HUES64 (cell line): ENCODE data around the gene NTSR1.

Experiments used
- H3K27ac ChIP-seq: 2 replicates; pipeline ENCODE4 v1.7.0; 2013; ENCODE audit warnings: low read depth, low read length, inconsistent platforms
- H3K27me3 ChIP-seq: 2 replicates; pipeline ENCODE4 v1.6.1; 2013; ENCODE audit warnings: mild to moderate bottlenecking, low read length; ENCODE audit not compliant: insufficient read depth
- H3K36me3 ChIP-seq: 2 replicates; pipeline ENCODE4 v1.6.1; 2013; ENCODE audit warnings: mild to moderate bottlenecking, low read length; ENCODE audit not compliant: insufficient read depth
- H3K4me1 ChIP-seq: 2 replicates; pipeline ENCODE4 v1.6.1; 2013; ENCODE audit warnings: mild to moderate bottlenecking, low read length, moderate library complexity; ENCODE audit not compliant: insufficient read depth
- H3K4me3 ChIP-seq: 2 replicates; pipeline ENCODE4 v1.5.1; 2013; ENCODE audit warnings: mild to moderate bottlenecking, low read length, moderate library complexity
- H3K9ac ChIP-seq: 2 replicates; pipeline ENCODE4 v1.6.1; 2013; ENCODE audit warnings: mild to moderate bottlenecking, low read depth, low read length
- H3K9me3 ChIP-seq: 2 replicates; pipeline ENCODE4 v1.6.1; 2013; ENCODE audit warnings: low read depth, low read length; ENCODE audit not compliant: insufficient read depth
- WGBS: fragments of 150-250, 120-280 bp; methylation state at CpG from one replicate; pipeline ENCODE4 v1.1.7; 2013; ENCODE audit warnings: missing lambda C conversion rate; 5-methylcytosine and 5-hydroxymethylcytosine counted together

Gene NTSR1

DNA sequence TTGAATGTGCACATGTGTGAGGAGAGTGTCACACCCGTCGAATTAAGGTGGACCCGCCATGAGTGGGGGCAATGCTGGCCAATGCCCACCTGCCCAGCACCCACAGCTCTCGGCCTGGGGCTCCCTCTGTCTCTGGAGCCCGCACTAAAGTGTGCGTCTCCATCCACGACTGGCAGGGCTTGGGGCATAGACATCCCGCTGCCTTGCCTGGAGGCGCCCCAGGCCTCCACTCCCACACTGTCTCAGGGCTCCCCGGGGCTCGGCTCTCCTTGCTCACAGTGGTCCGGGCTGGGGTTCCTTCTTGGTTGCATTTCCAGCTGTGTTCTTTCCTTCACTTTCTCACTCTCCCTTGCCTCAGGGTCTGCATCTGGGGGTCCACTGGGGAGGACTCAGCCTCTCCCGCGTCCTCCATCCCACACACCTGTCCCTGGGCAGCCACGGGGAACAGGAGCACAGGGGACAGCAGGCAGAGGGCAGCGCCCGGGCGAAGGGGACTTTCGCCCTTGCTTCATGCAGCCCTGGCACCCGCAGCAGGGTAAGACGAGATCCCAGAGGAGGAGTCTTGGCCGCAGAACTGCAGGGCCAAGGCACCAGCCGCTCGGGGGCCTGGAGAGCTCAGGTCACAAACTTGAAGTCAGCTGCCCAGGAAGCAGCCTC, 67.5 kb downstream of the NTSR1 start:
- WGBS: 96% methylated on average over 24 of the region's 24 CpGs
- H3K9me3 ChIP-seq: no peaks in the 10 kb centered on the region
- H3K4me1 ChIP-seq: peaks cover 4% of the 10 kb centered on the region; the same call in 1 of the 2 replicates
- no peaks in the 10 kb centered on the region; the same call in 1 of the 2 replicates for H3K27me3 ChIP-seq
- no peak overlapping the region for H3K9ac ChIP-seq
- no peaks in the 10 kb centered on the region for H3K36me3 ChIP-seq
- H3K4me3 ChIP-seq: no peak overlapping the region
- no peak overlapping the region for H3K27ac ChIP-seq

DNA sequence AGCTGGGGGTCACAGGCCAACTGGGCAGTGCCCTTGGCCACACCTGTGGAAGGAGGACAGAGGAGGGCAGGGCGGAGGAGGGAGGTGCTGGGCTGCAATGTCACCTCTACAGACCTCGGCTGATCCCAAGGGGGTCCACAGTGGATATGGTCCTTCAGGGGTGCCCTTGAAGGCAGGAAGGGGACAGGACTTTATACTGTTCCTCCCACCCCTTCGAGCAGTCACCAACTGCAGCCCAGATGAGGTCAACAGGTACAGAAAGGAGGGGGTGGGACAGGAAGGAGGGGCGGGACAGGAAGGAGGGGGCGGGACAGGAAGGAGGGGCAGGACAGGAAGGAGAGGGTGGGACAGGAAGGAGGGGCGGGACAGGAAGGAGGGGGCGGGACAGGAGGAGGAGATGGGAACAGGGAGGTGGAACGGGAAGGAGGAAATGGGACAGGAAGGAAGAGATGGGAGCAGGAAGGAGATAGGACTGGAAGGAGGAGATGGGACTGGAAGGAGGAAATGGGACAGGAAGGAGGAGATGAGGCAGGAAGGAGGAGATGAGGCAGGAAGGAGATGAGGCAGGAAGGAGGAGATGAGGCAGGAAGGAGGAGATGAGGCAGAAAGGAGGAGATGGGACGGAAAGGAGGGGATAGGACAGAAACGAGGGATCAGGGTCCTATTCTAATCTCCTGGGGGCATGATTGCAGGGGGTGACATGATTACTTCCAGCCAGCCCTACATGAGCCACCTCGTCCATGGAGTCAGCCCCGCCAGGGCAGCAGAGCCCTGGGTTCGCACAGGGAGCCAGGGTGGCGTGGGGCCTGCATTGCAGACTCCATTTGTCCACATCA, 68.3 kb downstream of the NTSR1 start:
- Histone ChIP-seq H3K27me3 (no peaks in the 10 kb centered on the region; the same call in 1 of the 2 replicates), H3K9me3 (no peaks in the 10 kb centered on the region), H3K4me3 (no peak overlapping the region), H3K4me1 (peaks cover 4% of the 10 kb centered on the region; the same call in 1 of the 2 replicates), H3K9ac (no peak overlapping the region), H3K27ac (no peak overlapping the region), H3K36me3 (no peaks in the 10 kb centered on the region)
- WGBS: 90% methylated on average over 13 of the region's 14 CpGs

DNA sequence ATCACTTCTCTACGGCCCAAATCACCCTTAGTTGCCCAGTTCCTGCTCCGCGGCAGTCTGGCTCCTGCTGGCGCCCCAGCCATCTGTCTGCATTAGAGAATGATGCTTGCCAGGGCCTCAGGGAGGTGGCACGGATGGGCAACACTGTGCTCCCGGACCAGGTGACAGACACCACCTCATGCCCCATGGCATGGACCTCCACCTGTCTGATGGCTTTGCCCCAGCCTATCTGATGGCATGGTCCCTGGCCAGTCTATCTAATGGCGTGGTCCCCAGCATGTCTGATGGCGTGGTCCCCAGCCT, 68.8 kb downstream of the NTSR1 start:
- Histone ChIP-seq H3K4me1 (peaks cover 4% of the 10 kb centered on the region; the same call in 1 of the 2 replicates), H3K4me3 (no peak overlapping the region), H3K27me3 (no peaks in the 10 kb centered on the region; the same call in 1 of the 2 replicates), H3K27ac (no peak overlapping the region), H3K9ac (no peak overlapping the region), H3K9me3 (no peaks in the 10 kb centered on the region), H3K36me3 (no peaks in the 10 kb centered on the region)
- 95% methylated on average over 8 of the region's 8 CpGs for WGBS

DNA sequence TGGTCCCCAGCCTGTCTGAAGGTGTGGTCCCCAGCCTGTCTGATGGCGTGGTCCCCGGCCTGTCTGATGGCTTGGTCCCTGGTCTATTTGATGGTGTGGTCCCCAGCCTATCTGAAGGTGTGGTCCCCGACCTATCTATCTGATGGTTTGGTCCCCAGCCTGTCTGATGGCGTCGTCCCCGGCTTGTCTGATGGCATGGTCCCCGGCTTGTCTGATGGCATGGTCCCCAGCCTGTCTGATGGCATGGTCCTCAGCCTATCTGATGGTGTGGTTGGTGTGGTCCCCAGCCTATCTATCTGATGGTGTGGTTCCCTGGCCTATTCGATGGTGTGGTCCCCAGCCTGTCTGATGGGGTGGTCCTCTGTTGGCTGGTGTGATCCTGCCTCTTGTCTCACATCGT, 69.4 kb downstream of the NTSR1 start:
- Histone ChIP-seq H3K4me1 (peaks cover 4% of the 10 kb centered on the region; the same call in 1 of the 2 replicates), H3K36me3 (no peaks in the 10 kb centered on the region), H3K27me3 (no peaks in the 10 kb centered on the region; the same call in 1 of the 2 replicates), H3K4me3 (no peak overlapping the region), H3K27ac (no peak overlapping the region), H3K9ac (no peak overlapping the region), H3K9me3 (no peaks in the 10 kb centered on the region)
- 94% methylated on average over 9 of the region's 9 CpGs for WGBS

DNA sequence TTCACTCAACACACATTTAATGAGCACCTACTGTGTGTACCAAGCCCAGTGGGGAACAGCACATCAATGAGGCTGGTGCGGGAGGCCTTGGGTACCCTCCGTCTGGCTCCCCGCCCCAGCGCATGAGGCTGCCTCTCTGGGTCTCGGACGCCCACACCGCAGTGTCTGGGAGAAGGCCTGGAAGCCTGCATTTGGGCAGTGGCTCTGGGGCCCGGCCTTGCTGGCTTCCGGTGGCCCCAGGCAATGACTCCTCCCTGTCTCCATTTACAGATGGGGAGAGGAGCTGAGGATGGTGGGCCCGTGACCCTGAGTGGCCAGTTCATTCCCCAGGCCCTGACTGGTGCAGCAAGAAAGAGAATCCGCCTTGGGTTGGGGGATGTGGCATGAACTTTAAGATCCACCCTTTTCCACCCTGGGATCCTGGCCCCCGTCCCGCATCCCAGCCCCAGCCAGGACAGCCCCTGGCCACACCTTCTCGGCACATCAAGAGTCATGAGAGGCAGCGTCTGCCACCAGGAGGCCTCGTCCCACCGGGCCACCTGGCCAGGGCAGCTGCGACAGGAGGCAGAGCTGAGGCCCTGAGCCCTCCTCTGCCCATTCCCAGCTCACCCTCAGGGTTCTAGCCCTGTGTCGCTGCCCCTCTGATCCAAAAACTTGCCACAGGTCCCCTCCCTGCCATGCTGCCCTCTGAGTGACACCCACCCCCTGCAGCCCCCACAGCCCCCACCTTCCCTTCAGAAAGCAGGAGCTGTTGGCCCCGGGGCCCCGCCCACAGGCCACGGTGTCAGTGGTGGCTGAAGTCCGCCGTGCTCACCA, 70.2 kb downstream of the NTSR1 start:
- Histone ChIP-seq H3K4me3 (no peak overlapping the region), H3K9me3 (no peaks in the 10 kb centered on the region), H3K36me3 (no peaks in the 10 kb centered on the region), H3K9ac (no peak overlapping the region), H3K27me3 (no peaks in the 10 kb centered on the region; the same call in 1 of the 2 replicates), H3K4me1 (peaks cover 4% of the 10 kb centered on the region; the same call in 1 of the 2 replicates), H3K27ac (no peak overlapping the region)
- WGBS: 73% methylated on average over 23 of the region's 24 CpGs

DNA sequence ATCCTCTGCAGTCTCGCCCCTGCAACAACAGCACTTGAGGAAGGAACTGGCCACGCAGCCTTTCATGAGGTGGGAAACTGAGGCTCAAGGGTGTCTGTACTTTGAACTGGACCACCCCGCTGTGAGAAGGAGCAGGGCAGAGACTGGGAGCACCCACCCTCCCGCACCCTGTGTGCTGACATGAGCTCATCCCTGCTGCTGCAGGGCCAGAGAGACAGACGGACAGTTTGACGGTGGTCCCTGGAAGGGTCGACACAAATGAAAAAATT, 70.7 kb downstream of the NTSR1 start:
- Histone ChIP-seq H3K9ac (no peak overlapping the region), H3K36me3 (no peaks in the 10 kb centered on the region), H3K4me1 (peaks cover 4% of the 10 kb centered on the region; the same call in 1 of the 2 replicates), H3K9me3 (no peaks in the 10 kb centered on the region), H3K4me3 (no peak overlapping the region), H3K27ac (no peak overlapping the region), H3K27me3 (no peaks in the 10 kb centered on the region; the same call in 1 of the 2 replicates)
- 93% methylated on average over 7 of the region's 7 CpGs for WGBS

DNA sequence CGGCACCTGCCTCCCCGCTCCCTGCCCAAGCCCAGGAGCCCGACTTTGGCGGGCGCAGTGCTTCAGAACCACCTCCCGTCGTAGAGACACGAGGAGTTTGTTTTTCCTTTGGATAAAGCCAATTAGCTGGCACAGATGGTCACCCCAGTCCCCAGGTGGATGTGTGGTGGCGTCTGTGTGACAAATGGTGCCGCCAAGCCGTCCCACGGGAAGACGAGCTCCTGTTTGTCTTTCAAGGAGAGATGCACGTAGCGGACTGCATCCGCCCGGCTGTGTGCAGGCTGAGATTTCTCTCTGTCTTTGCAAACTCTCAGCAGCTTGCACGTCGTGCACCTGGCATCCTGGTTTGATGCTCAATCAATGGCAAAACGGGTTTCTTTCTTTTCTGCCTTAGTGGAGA, 71.6 kb downstream of the NTSR1 start:
- Histone ChIP-seq H3K27ac (no peak overlapping the region), H3K9me3 (no peaks in the 10 kb centered on the region), H3K27me3 (no peaks in the 10 kb centered on the region; the same call in 1 of the 2 replicates), H3K36me3 (no peaks in the 10 kb centered on the region), H3K9ac (no peak overlapping the region), H3K4me3 (no peak overlapping the region), H3K4me1 (peaks cover 4% of the 10 kb centered on the region; the same call in 1 of the 2 replicates)
- 88% methylated on average over 19 of the region's 20 CpGs for WGBS

DNA sequence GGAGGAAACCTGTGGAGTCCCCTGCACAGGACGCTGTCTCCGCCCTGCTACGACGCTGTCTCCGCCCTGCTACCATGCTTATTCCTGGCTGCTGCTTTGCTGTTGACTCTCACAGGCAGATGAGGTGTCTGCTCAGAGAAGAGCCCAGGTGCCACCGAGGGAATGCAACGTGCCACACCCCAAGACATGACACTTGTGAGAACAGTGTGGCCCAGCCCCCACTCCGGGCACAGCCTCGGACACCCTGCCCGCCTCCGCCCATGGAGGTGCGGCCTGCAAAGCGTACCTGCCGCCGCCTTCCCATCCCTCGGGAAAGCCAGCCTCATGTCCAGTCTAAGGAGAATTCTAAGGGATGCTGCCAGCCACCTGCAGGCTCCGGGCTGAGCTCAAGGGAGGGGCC, 72.1 kb downstream of the NTSR1 start:
- 89% methylated on average over 17 of the region's 17 CpGs for WGBS

DNA sequence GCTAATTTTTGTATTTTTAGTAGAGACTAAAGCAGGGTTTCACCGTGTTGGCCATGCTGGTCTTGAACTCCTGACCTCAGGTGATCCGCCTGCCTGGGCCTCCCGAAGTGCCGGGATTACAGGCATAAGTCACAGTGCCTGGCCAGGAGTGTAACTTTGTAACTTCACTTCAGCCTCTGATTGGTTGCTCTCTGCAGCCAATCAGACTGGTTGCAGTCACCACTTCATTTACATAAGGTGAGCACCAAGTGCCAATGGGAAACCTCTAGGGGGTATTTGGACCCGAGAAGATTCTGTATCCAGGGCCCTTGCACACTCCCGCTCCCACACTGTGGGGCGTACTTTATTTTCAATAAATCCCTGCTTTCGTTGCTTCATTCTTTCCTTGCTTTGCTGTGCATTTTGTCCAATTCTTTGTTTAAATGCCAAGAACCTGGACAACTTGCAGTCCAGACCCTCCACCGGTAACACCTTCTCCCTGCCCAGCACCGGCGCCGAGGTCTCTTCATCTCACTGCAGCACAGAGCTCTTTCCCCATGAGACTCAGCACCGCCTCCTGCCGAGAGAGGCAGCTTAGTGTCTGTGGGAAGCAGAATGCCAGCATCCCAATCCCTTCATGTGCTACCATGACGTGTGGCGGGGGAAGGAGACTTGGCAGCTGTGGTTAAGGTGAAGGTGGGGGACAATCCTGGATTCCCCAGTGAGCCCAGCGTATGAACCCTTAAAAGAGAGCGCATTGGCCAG, 73.7 kb downstream of the NTSR1 start:
- Histone ChIP-seq H3K9ac (no peak overlapping the region), H3K4me3 (no peak overlapping the region), H3K36me3 (no peaks in the 10 kb centered on the region), H3K9me3 (no peaks in the 10 kb centered on the region), H3K27me3 (no peaks in the 10 kb centered on the region), H3K27ac (no peak overlapping the region), H3K4me1 (no peaks in the 10 kb centered on the region)
- 86% methylated on average over 18 of the region's 18 CpGs for WGBS

More for the DNA sequence above, 72.1 kb downstream of the NTSR1 start:
- no peak overlapping the region for H3K9ac ChIP-seq
- H3K36me3 ChIP-seq: no peaks in the 10 kb centered on the region
- H3K9me3 ChIP-seq: no peaks in the 10 kb centered on the region
- H3K27ac ChIP-seq: no peak overlapping the region
- H3K4me1 ChIP-seq: peaks cover 4% of the 10 kb centered on the region; the same call in 1 of the 2 replicates
- H3K4me3 ChIP-seq: no peak overlapping the region
- H3K27me3 ChIP-seq: no peaks in the 10 kb centered on the region; the same call in 1 of the 2 replicates

DNA sequence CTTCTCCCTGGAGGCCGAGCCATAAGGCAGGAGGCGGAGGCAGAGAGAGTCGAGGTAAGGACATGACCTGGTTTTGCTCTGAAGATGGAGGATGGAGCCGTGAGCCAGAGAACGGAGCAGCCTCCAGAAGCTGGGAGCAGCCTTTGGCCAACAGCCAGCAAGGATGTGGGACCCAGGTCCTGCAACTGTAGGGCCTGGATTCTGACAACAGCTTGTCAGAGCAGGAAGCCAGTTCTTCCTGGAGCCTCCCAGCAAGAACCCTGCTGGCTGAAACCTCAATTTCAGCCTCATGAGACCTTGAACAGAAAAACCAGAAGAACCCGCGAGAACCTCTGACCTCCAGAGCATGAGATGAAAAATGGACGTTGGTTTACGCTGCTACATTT, 74.2 kb downstream of the NTSR1 start:
- 93% methylated on average over 9 of the region's 9 CpGs for whole genome bisulfite sequencing
- Histone ChIP-seq H3K36me3 (no peaks in the 10 kb centered on the region), H3K27me3 (no peaks in the 10 kb centered on the region), H3K27ac (no peak overlapping the region), H3K4me3 (no peak overlapping the region), H3K4me1 (no peaks in the 10 kb centered on the region), H3K9me3 (no peaks in the 10 kb centered on the region), H3K9ac (no peak overlapping the region)
